HG02884 (cell line): ENCODE data around the gene TBC1D5.

Experiments
- ATAC-seq: cut with Tn5 transposase; IDR thresholded peaks from one replicate; pipeline ENCODE4 v1.9.1; 2021; ENCODE audit warnings: mild to moderate bottlenecking, moderate library complexity; ENCODE audit not compliant: unreplicated experiment

Gene TBC1D5

DNA sequence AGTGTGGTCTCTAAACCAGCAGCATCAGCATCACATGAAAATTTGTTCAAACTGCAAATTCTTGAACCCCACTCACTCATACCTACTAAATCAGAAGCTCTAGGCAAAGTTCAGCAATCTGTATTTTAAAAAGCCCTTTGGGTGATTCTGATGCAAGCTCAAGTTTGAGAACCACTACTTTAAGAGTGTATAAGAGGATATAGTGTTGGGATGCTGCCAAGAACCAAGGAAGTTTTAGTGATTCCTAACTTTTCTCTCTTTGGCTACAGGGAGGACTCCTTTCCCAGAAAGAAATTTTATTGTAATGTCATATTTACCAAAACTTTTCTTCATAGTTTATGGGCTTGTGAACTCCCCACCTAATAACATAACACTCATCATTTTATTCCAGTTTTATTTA, 422.2 kb downstream of the TBC1D5 start:
- ATAC-seq, result no peak

DNA sequence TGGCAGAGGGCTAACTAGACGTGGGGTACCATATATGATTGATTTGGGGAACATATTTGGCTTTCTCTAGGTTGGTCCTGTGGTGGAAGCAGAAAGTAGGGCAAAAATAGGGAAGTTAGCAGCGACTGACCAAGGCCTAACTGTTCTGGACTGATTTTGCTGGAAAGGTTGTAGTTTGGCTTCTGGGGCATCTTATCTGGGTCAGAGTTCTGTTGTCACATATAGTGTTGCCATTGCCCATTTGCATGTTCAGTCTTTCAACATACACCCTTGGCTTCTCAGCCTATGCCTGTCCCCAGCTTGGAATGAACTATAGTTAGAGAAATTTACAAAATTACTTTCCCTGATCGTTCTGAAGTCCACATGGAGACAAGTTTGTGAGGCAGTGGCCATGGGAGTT, 426.5 kb downstream of the TBC1D5 start:
- ATAC-seq, result no peak

DNA sequence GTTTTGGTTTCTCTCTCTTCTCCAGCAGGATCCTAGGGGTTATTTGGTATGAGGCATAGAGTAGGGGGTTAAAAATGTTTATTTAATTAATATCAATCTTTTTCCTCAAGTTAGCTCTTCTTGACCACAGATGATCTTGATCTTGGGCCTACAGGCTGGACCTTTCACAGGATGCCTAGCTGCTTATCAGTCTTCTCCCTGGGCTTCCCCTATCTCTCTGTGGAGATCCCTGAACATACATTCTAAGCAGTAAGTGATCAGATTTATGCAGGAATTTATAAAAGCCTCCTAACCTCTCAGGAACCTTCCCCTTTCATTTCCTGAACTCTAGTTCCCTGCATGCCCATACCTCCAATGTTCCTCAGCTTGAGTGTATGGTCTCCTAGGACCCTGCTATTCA, 428.3 kb downstream of the TBC1D5 start:
- no peak for ATAC-seq

DNA sequence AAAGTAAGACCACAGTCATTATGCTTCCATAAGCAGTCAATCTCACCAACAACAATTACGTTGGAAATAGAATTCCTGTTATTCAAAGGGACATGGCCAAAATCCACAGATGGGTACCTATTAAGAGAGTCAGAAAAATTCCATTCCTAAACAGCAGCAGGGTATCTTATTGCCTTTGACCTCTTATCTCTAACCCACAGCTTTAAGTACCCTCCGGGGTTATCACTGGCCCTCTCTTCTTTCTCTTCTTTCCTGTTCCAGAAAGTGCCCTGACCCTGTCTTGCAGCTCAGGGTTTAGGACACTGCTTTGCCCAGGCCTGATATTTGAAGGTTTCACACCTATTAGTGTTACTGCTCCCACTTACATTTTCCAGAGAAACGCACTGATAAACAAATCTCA, 428.7 kb downstream of the TBC1D5 start:
- ATAC-seq, result no peak

DNA sequence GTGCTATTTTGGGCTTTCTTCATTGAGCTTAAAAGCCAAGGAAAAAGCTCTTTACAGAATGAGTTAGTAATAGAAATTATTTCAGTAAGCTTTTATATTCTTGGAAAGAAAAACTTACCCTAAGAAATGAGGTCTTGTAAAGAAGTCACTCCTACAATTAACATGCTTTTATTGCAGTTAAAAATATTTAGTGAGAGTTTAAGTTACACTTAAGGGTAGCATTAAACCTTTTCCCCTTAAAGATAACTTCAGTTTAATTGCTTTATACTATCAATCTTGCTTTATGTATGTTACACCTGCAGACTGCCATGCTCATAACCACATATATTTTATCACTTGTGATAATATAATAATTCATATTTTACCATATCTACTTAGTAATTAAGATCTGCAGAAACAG, 431.4 kb downstream of the TBC1D5 start:
- no peak for ATAC-seq

DNA sequence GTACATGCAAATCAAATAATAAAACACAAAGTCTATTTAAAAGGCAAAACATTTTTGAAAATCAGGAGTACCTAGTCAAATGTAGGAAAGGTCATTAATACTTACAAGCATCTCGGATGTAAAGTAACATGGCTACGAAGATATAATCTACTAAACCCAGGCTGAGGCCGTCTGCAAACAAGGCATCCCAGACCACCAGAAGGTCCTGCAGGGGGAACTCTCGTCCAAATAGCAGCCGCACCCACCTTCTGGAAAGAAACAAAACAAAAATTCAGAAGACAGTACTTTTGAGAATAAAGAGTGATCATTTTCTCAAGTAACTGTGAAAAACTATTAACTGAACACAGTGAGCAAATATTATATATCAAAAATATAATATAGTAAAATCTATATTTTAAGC, 434.5 kb downstream of the TBC1D5 start:
- no peak for ATAC-seq

DNA sequence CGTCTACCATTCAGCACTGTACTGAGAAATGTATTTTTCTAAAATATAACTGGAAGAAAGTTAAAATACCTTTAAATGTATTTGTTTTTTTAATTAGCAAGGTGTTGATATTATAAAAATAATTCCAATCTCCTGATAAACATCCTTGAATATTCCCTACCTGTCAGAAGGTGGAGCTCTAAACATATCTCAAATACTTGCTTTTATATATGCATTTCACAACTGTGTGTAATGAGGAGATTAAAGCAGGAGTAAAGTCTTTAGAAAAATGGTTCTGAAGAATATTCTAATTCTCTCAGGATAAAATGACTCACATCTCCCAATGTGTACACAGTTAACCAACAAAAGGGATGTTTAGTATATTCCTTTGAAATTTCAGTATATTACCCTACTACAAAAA, 434.9 kb downstream of the TBC1D5 start:
- ATAC-seq, result no peak

DNA sequence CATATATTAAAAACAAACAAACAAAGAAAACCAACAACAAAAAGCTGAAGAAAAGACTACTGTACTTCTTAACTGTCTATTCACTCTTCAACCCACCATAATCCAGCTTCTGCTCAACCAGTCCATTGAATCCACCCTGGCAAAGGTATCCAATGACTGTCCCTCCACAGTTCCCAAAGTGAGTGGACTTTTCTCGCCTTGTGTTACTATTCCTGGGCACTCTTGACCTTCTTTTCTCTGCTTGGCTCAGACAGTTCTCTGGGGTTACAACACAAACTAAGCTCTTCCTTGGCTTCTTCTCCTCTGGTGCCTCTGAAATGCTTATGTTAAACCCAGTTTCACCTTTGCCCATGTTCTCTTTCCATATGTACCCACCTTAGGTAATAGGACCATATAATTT, 437.5 kb downstream of the TBC1D5 start:
- ATAC-seq, result no peak

DNA sequence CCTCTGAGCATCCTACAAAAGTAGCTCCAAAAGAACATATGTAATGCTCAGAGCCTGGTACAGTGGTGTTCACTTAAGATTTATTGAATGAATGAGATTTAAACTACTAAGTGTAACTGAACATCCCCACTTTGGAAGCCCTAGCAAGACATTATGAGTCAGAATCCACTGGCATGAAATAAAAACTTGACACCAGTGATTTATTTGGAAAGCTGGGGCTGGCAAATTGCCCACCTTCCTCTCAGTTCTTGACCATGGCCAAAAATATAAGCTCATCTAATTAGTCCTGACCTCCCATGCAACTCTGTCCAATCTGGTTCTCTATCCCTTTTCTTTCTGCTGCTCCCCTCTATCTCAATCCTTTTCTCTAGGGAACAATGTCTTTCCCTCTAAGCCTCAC, 439.7 kb downstream of the TBC1D5 start:
- no peak for ATAC-seq

DNA sequence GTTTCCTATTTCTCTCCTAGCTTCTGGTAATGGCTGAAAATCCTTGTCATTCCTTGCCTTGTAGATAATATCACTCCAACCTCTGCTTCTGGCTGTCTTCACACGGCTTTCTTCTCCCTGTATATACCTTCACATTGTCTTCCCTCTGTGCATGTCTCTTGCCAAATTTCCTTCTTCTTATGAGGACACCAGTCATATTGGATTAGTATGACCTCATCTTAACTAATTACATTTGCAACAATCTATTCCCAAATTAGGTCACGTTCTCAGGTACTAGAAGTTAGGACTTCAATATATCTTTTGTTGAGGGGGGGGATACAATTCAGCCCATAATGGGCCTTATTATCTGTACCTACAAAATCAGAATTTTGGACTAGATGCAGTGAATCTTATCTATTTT, 440.3 kb downstream of the TBC1D5 start:
- ATAC-seq, result no peak

DNA sequence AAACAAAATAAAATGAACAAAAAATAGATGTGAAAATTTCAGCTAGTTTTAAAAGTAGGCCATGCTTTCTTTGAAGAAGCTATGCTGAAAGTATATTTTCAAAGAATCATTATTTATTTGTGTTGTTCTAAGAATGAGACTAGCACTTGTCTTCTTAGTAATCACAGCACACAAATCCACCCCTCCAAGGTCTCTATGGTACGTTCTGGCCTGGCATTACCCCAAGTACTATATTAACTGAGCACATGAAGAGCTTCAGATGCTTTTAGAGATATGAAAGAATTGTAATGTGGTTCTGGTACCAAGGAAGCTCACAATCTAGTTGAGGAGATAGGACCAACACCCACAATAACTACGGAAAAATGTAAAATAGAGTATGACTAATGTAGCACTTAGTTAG, 441.2 kb downstream of the TBC1D5 start:
- ATAC-seq, result no peak

DNA sequence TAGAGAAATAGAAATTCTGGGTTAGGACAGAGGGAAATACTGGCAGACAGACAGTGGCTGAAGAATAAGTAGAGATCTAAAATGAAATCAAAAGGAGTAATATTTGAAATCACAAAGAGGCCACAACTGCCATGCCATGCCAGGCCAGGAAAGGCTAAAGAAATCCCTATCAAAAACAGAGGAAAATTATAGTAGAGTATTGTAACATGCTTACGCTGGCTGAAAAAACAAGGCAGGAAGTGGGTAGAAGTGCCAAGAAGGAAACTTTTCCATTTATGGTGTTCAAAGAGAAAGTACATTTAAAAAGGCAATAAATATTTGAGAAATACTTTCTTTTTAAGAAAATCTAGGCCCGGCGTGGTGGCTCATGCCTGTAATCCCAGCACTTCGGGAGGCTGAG, 442.0 kb downstream of the TBC1D5 start:
- ATAC-seq, result no peak

DNA sequence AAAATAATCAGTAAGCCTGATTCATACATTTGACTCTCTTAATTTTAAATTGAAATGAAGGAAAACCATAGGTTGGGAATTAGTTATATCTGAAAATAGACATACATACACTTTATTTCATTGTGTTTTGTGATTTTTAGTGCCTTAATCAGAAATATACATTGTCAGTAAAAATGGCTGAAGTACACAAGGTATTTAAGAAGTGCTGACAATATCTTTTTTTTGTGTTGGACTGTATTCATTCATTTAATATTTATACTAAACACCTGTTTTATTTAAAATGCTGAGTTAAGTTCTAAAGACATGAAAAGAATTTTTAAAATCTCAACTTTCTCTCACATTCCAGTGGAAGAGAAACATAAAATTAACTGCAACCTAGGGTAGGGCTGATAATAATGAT, 444.4 kb downstream of the TBC1D5 start:
- no peak for ATAC-seq

DNA sequence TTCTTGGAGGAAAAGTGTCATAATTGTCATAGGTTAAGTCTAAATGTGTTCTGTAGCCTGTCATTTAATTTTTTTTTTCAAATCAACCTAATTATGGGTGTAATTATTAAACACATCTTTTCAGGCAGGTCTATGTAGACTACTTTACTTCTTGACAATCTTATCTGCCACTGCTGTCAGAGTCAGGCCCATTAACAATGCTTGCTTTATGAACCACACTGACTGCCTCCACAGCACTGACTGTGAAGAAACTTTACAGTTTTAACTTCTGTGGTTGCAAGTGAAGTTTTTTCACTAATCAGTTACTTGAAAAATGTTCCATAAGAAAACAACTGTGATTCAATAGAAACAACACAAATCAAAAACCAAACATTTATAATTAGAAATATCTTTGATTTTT, 449.9 kb downstream of the TBC1D5 start:
- no peak for ATAC-seq

DNA sequence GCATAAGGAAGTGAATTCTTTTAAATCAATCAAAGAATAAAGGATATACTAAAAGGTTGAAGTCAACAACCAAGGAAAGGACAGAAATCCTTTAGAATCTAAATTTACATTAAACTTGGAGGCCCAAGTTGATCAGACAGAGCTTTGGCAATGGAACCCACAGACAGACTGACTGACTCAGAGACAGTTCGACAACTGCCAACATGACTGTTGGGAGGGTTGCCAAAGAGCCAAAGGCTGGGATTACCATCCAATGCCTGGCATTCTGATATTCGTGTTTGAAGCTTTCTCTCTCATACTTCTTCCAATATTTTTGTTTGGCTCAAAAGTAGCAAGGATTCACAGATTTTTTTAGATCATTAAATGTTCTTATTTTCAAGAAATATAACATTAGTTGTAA, 451.5 kb downstream of the TBC1D5 start:
- no peak for ATAC-seq

DNA sequence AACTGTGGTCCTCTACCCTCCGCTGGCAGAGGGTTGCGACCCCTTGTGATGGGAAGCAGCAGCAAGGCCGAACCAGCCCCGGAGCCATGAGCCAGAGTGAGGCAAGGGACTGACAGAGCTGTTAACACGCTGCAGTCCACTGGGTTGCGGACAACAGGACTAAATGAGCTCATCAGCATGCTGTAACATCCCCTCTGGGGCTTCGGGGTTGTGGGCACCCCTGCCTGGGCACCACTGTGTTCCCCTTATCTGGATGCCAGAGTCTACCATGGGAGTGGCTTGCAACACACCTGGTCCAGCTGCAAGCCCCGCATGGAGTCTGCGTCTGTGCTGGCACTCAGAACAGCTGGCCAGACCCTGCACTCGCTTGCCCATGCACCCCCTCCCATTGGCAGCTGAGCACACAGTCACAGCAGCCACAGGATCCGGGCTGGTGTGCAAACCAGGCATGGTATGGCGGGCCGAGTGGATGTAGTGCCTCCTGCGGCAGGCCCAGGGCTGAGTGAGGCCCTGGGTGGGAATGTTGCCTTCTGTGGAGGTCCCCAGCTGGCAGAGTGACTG, 453.5 kb downstream of the TBC1D5 start:
- no peak for ATAC-seq

DNA sequence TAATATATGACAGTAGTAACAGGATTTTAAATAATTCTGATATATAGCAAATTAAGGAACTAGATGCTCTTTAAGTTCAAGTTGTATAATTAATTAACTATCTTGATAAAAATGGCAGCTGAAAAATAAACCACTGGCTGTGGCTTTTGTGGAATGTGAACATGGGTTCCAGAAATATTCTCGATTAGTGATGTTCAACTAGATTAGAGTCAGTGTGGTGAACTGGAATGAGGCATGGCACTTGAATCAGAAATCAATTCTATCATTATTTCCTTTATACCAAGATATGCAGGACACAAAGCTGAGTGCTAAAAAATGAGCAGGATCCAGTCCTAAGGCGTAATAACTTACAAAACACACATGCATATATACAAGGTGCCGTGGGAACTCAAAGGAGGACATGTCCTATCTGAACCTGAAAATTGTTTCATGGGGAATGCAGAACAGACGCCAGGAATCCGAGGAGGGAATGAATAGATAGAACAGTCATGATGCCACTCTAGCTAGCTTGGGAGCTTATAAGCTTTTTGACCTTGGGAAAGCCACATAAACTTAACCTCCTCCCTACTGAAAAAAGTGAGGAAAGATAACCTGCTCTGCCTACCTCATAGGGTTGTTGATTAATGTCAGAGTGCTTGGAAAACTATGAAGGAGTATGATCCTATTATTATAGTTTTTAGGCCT, 455.3 kb downstream of the TBC1D5 start:
- no peak for ATAC-seq

DNA sequence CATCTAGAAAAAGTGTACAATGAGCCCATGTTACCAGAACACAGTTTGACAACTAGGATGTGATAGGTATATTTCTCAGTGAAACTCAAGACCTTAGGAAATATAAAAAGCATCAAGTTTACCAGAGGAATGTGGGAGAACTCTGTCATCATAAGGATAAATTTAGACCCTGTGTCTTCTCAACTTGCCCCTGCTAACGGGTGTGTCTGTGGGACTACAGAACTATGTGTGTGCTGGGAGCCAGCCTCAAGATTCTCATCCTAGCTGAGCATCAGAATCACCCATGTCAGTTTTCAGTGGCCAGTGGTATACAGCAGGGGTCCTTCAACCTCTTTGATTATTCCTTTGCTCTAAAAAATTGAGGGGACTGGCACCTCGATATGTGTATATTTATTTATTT, 464.4 kb downstream of the TBC1D5 start:
- ATAC-seq, result no peak

DNA sequence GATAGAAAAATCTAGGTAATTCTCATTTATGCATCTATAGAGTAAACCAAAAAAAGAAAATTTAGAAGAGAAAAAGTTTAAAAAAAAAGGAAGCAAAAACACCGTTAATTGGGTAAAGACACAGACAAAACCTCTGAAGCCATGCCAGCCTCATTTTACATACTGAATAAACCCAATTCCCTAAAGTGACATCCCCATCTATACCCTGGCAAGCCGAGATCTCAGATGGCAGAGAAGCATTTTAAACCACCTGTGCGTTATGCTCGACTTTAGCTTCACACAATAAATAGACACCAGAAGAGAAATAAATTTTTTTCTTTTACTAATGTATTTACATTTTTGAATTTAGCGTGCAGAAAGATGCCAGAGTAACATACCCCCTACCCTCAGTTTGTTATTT, 475.6 kb downstream of the TBC1D5 start:
- no peak for ATAC-seq

DNA sequence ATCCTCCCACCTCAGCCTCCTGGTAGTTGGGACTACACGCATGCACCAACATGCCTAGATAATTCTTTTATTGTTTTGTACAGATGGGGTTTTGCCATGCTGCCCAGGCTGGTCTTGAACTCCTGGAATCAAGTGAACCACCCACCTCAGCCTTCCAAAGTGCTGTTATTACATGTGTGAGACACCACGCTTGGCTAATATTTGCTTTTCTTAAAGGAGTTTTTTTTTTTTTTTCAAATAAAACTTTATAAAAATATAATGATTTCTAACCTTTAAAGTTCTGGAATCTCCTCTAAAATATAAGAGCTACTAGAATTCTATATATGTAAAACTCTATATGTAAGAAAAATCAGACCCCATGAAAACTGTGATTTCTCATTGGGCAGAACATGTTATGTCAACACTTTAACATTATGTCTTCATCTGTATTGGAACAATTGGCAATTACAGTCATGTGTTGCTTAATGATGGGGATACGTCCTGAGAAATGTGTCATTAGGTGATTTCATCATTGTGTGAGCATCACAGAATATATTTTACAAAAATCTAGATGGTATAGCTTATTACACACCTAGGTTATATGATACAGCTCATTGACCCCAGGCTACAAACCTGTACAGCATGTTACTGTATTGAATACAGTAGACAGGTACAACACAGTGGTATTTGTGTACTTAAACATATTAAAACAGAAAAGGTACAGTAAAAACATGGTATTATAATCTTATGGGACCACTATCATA, 480.6 kb downstream of the TBC1D5 start:
- no peak for ATAC-seq

DNA sequence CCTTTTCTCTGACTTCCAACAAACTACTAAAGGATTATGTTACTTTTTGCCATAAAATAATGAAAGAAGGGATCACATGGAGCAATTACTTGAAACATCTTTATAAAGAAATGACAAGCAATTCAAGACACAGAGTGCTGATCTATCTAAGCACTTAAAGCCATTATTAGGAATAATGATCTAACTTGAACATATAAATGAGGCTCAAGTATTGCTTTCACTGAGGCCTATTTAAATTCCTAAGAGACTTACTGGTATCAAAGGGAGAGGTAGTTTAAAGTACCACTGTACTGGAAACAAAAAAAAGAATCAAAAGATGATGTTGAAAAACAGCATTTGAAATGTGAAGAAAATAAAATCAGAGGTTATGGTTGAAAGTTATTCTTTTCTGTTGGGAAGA, 482.2 kb downstream of the TBC1D5 start:
- ATAC-seq, result no peak

DNA sequence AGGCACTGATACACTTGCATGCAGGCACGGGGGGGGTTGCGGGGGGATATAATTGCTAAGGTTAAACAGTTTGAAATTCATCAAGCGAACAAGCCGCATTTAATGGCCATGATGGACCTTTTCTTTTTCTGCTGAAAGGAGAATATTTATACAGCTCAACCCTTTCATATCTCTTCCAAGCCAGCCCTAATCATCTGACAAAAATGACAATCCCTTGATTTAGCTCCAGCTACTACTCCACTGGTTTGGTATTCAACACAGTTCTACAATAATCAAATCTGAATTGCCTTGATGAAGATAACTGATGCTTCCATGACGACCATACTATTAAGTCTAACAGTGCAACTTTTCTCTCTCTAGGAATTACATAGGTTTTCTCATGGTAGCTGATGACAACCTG, 482.7 kb downstream of the TBC1D5 start:
- no peak for ATAC-seq
